ENCODE data around the gene ARMC2. TPM values are rescaled to one million over a fixed set of nuclear protein-coding genes. Genes with fewer than 3 reads are reported as not detected.
"Not testable (repeated sequence)": the region's sequence is repeated elsewhere in the genome, so short reads cannot be mapped to it uniquely, and the experiment has no call there.

Gene ARMC2
- total and polyA plus RNA-seq, 5 donors, result 3.7 to 16.2 (median 12.7) TPM

DNA sequence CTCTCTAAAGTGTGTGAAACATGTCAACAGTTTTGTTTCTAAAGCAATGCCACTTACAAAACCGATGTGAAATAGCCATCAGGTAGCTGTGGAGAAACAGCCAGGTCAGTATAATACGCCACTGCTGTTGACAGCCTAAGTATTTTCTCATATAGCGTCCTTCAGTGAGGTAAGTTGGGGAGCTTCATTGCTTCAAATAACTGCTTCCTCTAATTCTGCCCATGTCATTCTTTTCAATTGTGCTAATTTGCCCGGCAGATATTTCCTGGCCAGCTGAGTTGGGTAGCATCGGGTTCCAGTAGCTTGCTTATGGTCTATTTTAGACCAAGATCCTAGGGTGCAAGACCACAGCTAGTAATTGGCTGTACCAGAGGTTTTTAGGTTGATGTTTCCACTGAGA lies 2.1 kb upstream of the ARMC2 start:
- no peak for DNase-seq
- Histone ChIP-seq H3K4me1 (ENCODE audit: control insufficient read depth, insufficient read depth, low read length) (peaks cover 5% of the 10 kb centered on the region), H3K27ac (ENCODE audit: low read length) (no peak overlapping the region), H3K4me3 (ENCODE audit: low read length) (no peak overlapping the region), H3K9me3 (ENCODE audit: control insufficient read depth, low read length) (no peaks in the 10 kb centered on the region), H3K27me3 (ENCODE audit: control insufficient read depth, insufficient read depth) (no peaks in the 10 kb centered on the region)
- no peak for ATAC-seq
- intact Hi-C loops (cut with DNase I), result no loop called here
- WGBS, result 72% methylated on average over 5 of the region's 5 CpGs

DNA sequence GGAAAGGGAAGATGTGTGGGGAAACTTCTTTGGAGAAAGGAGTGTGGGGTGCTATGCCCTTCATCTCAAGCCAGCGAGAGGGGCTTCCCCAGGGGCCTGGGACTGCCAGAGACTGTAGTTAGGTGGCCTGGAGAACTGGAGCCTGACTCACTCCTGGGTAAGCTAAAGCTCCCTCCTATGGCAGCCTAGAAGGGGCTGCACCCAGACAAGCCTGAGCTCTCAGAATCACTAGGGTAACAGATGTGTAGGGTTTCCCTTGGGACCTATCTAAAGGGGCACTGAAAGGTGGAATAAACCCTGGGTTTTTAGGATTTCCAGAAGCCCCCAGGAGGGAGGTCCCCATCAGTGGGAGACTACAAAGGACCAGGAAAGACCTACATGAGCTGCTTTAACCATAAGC lies 1.6 kb upstream of the ARMC2 start:
- ATAC-seq, result no peak
- no peaks in the 10 kb centered on the region for H3K27me3 ChIP-seq (ENCODE audit: control insufficient read depth, insufficient read depth)
- no peak overlapping the region for H3K4me3 ChIP-seq (ENCODE audit: low read length)
- no peak overlapping the region for H3K27ac ChIP-seq (ENCODE audit: low read length)
- intact Hi-C loops (cut with DNase I), result no loop called here
- H3K9me3 ChIP-seq (ENCODE audit: control insufficient read depth, low read length), result no peaks in the 10 kb centered on the region
- 90% methylated on average over 1 of the region's 1 CpG for WGBS
- peaks cover 5% of the 10 kb centered on the region for H3K4me1 ChIP-seq (ENCODE audit: control insufficient read depth, insufficient read depth, low read length)
- no peak for DNase-seq

DNA sequence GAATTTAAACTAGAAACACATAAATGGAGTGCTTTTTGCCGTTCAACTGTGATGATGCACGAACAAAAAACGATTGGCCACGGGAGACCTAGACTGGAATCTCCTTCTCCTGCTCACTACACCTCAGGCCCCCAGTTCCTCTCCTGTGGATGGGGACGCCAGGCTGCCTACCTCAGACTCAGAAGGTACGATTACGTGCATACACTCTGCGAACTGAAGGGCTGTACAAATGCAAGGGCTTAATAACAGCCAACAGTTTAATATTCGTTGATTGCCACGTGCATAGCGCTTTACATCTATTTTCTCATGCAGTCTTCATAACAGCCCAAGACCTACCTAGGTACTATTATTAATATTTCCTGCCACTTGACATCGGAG lies 495 bp upstream of the ARMC2 start:
- ATAC-seq (no peak), DNase-seq (no peak)
- no peaks in the 10 kb centered on the region for H3K27me3 ChIP-seq (ENCODE audit: control insufficient read depth, insufficient read depth)
- H3K4me1 ChIP-seq (ENCODE audit: control insufficient read depth, insufficient read depth, low read length), result peaks cover 5% of the 10 kb centered on the region
- H3K27ac ChIP-seq (ENCODE audit: low read length), result peak overlapping the region; percentile 76
- no peaks in the 10 kb centered on the region for H3K9me3 ChIP-seq (ENCODE audit: control insufficient read depth, low read length)
- intact Hi-C loops (cut with DNase I), result no loop called here
- 52% methylated on average over 12 of the region's 12 CpGs for WGBS
- H3K4me3 ChIP-seq (ENCODE audit: low read length), result peak overlapping the region; percentile 50

DNA sequence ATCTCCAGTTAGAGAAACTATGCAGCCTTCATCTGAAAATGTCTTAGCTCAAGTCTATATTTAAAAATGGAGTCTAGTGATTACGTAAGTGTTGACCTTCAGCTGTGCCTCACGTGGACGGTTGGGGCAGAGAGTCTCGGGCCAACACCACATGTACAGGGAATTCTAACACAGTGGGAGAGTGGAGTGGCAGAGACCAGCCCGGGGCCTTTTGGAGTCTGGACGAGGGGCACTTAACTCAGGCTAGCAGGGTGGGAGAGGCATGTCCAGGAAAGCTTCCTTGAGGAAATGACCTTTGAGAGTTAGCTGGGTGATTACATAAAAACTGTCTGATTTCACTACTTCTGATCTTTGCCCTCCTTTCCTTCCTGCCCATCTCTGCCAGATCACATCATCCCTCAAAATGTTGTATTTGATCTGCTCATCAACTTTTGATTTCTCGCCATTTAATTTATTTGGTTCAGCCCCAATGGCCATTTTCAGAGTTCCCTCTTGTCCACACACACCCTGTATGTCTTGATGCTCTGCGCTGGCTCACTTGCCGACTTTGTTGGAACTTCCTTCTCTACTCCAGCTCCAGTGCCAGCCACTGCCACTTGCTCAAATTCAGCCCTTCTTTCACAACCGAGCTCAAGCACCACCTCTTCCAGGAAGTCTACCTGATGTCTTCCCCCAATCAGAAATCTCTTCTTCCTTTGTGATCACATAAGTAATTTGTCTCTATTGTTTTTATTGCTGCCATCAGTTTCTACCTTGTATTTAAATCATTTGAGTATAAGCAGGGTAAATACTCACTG lies 2.6 kb downstream of the ARMC2 start:
- intact Hi-C loops (cut with DNase I), result no loop called here
- Histone ChIP-seq H3K4me3 (ENCODE audit: low read length) (no peak overlapping the region), H3K27ac (ENCODE audit: low read length) (peak overlapping the region; percentile 93), H3K27me3 (ENCODE audit: control insufficient read depth, insufficient read depth) (no peaks in the 10 kb centered on the region), H3K4me1 (ENCODE audit: control insufficient read depth, insufficient read depth, low read length) (peaks cover 5% of the 10 kb centered on the region), H3K9me3 (ENCODE audit: control insufficient read depth, low read length) (no peaks in the 10 kb centered on the region)
- peak; percentile 8 to 41 for ATAC-seq
- 51% methylated on average over 10 of the region's 10 CpGs for WGBS
- peak; percentile 57 to 72 (median 66) for DNase-seq

DNA sequence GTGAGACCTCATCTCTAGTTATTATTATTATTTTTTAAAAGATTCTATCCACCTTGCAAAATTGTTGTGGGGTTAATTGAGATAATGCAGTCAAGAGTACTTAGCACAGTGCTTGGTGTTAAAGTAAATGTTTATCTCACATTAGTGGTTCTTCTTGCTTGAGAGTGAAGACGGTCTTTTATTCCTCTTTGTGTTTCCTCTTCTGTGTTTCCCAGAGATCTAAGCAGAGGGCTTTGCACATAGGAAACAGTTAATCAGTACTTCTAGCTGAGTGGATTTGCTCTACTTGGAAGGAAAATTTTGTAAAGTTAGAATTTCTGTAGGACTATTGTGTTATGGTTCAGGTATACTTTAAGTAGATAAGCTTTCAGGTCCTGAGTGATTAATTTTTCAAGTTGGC lies 3.5 kb downstream of the ARMC2 start:
- 65% methylated on average over 1 of the region's 1 CpG for WGBS
- peaks cover 2% of the 10 kb centered on the region for H3K9me3 ChIP-seq (ENCODE audit: control insufficient read depth, low read length)
- H3K27me3 ChIP-seq (ENCODE audit: control insufficient read depth, insufficient read depth), result no peaks in the 10 kb centered on the region
- H3K27ac ChIP-seq (ENCODE audit: low read length), result no peak overlapping the region
- no peak for ATAC-seq
- no peak for DNase-seq
- peaks cover 5% of the 10 kb centered on the region for H3K4me1 ChIP-seq (ENCODE audit: control insufficient read depth, insufficient read depth, low read length)
- intact Hi-C loops (cut with DNase I), result no loop called here
- H3K4me3 ChIP-seq (ENCODE audit: low read length), result no peak overlapping the region

DNA sequence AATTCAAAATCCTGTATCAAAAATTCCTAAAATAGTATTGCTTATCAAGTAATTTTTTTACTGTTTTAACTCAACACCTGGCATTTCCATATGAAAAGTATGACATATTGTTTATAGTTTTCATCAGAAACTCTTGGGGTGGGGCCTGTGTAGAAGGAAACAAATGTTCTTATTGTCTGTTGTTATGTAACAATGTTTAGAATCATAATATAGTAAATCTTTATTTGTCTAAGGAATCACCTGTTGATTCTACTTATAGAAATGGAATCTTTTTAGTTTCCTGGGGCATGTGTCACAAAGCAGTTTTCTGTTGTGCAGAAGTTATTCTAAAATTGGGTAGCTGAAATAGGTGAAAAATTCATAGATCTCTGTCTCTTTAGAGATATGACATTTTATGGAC lies 4.9 kb downstream of the ARMC2 start:
- Histone ChIP-seq H3K9me3 (ENCODE audit: control insufficient read depth, low read length) (peaks cover 2% of the 10 kb centered on the region), H3K27ac (ENCODE audit: low read length) (no peak overlapping the region), H3K4me3 (ENCODE audit: low read length) (no peak overlapping the region), H3K27me3 (ENCODE audit: control insufficient read depth, insufficient read depth) (no peaks in the 10 kb centered on the region), H3K4me1 (ENCODE audit: control insufficient read depth, insufficient read depth, low read length) (peaks cover 5% of the 10 kb centered on the region)
- intact Hi-C loops (cut with DNase I), result no loop called here
- ATAC-seq (no peak), DNase-seq (no peak)

DNA sequence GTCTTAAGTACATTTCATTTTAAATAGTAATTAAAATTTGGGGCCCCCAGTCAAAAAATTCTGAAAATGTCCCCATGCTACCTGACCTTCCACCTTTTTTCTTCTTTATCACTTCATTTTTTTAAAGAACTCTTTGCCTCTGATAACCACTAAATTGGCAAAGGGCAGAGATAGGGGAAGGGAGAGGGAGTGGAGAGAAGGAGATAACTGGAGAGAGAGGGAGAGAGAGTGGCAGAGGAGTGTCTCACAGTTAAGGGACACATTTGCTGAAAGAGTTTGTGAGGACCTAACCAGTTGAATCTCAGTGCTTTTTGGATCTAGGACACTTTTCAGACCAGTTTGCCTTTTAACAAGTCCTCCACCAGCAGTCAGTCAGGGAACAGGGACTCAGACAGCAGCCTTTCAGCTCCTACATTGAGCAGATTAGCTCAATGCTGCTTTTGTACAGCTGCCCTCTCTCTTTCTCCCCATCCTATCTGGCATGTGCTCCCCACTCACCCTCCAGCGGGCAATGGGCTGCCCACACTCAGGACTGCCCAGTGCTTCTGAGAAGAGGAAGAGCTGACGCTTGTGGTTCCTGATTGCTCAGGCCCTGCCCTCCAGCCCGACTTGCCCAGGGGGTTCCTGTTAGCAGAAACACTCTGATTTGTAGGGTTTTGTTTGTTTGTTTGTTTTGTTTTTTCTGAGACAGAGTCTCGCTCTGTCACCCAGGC lies 14.4 kb downstream of the ARMC2 start:
- peaks cover 4% of the 10 kb centered on the region for H3K4me1 ChIP-seq (ENCODE audit: control insufficient read depth, insufficient read depth, low read length)
- ATAC-seq (peak; percentile 76 to 80), DNase-seq (peak; percentile 41 to 76 (median 73))
- H3K9me3 ChIP-seq (ENCODE audit: control insufficient read depth, low read length), result no peaks in the 10 kb centered on the region
- WGBS, result 62% methylated on average over 4 of the region's 4 CpGs
- no peak overlapping the region for H3K4me3 ChIP-seq (ENCODE audit: low read length)
- peak overlapping the region; percentile 67 for H3K27ac ChIP-seq (ENCODE audit: low read length)
- intact Hi-C loops (cut with DNase I), result no loop called here
- H3K27me3 ChIP-seq (ENCODE audit: control insufficient read depth, insufficient read depth), result no peaks in the 10 kb centered on the region

DNA sequence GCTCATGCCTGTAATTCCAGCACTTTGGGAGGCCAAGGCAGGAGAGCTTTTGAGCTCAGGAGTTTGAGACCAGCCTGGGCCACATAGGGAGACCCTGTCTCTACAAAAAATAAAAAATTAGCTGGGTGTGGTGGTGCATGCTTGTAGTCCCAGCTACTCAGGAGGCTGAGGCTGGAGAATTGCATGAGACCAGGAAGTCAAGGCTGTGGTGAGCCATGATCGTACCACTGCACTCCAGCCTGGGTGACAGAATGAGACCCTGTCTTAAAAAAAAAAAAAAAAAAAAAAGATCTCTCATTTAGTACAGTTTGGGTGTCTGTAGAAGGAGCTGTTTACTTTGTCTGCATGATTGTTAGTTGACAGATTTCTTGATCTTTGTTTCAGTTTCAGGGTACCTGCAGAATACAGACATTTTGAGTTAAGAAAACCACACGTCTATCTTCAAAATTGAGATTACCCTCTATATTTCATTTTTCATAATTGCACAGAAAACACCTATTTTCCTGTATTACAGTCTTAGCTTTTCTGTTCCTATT lies 17.6 kb downstream of the ARMC2 start:
- DNase-seq; H3K9me3 ChIP-seq (ENCODE audit: control insufficient read depth, low read length); H3K4me1 ChIP-seq (ENCODE audit: control insufficient read depth, insufficient read depth, low read length); H3K27me3 ChIP-seq (ENCODE audit: control insufficient read depth, insufficient read depth); intact Hi-C loops (cut with DNase I); H3K4me3 ChIP-seq (ENCODE audit: low read length); ATAC-seq; H3K27ac ChIP-seq (ENCODE audit: low read length): not testable (repeated sequence)
- WGBS, result 92% methylated on average over 2 of the region's 2 CpGs

DNA sequence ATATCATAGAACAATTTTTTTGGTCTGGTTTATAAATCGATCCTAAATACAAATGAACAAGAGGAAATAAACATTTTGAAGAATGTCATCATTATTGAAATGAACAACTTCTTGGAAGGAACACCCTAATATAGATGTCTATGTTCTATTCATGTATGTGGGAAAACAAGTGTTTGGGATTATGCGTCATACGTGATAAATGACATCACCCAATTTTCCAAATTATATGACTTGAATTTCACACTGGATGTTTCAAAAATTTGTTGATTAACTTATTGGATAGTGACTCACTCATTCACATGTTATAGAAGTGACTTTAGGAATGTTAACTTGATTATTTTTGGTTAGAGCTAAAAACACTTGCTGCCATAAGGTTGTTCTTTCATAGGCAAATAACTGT lies 18.6 kb downstream of the ARMC2 start:
- H3K4me1 ChIP-seq (ENCODE audit: control insufficient read depth, insufficient read depth, low read length), result peaks cover 6% of the 10 kb centered on the region
- H3K27me3 ChIP-seq (ENCODE audit: control insufficient read depth, insufficient read depth), result no peaks in the 10 kb centered on the region
- no peak overlapping the region for H3K4me3 ChIP-seq (ENCODE audit: low read length)
- H3K27ac ChIP-seq (ENCODE audit: low read length), result no peak overlapping the region
- intact Hi-C loops (cut with DNase I), result no loop called here
- no peak for DNase-seq
- no peak for ATAC-seq
- WGBS, result 95% methylated on average over 3 of the region's 3 CpGs
- no peaks in the 10 kb centered on the region for H3K9me3 ChIP-seq (ENCODE audit: control insufficient read depth, low read length)

DNA sequence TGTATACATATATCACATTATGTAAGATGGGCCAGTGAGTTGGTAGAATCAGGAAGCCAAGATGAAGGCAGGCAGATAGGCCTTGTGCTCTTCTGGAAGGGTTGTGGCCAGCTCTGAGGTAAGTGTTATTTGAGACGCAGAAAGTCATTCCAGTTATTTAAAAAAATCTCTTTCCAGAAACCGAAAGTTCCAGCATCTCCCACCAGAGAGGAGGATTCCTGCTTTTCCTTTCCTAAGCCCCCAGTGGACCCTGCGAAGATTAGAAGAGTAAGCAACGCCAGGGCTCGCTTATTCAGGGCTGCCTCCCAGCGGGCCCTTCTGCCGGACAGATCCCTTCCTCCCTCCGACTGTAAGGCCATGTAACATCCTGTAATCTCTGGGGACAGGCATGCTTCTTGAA lies 20.4 kb downstream of the ARMC2 start:
- Histone ChIP-seq H3K27me3 (ENCODE audit: control insufficient read depth, insufficient read depth) (no peaks in the 10 kb centered on the region), H3K4me3 (ENCODE audit: low read length) (no peak overlapping the region), H3K4me1 (ENCODE audit: control insufficient read depth, insufficient read depth, low read length) (peaks cover 8% of the 10 kb centered on the region), H3K9me3 (ENCODE audit: control insufficient read depth, low read length) (no peaks in the 10 kb centered on the region), H3K27ac (ENCODE audit: low read length) (peak overlapping the region; percentile 24)
- ATAC-seq (peak; percentile 57 to 62), DNase-seq (peak in 2 of 3 donors; percentile 70 to 78)
- 51% methylated on average over 8 of the region's 8 CpGs for WGBS
- intact Hi-C loops (cut with DNase I), result no loop called here

DNA sequence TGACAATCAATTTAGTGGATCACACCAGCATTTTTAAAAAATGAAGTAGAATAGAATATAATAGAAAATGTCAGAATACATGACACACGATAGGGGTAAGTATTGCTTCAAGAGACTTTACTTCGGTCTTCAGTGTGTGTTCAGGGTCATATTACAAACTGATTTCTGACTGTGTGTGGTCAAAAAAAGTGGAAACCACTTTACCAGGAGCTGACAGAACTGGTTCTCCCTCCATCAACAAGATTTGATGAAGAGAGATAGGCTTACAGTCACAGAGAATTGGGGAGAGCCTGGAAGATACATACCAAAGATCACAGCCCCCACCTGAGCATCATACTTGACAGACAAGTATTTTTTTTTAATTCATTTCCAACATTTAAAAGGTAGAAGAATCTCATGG lies 21.7 kb downstream of the ARMC2 start:
- no peak overlapping the region for H3K4me3 ChIP-seq (ENCODE audit: low read length)
- no peak overlapping the region for H3K27ac ChIP-seq (ENCODE audit: low read length)
- intact Hi-C loops (cut with DNase I), result no loop called here
- H3K9me3 ChIP-seq (ENCODE audit: control insufficient read depth, low read length), result no peaks in the 10 kb centered on the region
- no peaks in the 10 kb centered on the region for H3K27me3 ChIP-seq (ENCODE audit: control insufficient read depth, insufficient read depth)
- 93% methylated on average over 2 of the region's 2 CpGs for WGBS
- H3K4me1 ChIP-seq (ENCODE audit: control insufficient read depth, insufficient read depth, low read length), result peaks cover 11% of the 10 kb centered on the region
- ATAC-seq, result no peak
- no peak for DNase-seq
